ENCODE data around the gene CAMTA1. TPM values are rescaled to one million over a fixed set of nuclear protein-coding genes. Genes with fewer than 3 reads are reported as not detected.
A peak's percentile ranks its signal among the peaks of the same experiment; 100 is the strongest.

Gene CAMTA1
- total RNA-seq, 1 experiment from 2014 or later: 69.5 TPM

DNA sequence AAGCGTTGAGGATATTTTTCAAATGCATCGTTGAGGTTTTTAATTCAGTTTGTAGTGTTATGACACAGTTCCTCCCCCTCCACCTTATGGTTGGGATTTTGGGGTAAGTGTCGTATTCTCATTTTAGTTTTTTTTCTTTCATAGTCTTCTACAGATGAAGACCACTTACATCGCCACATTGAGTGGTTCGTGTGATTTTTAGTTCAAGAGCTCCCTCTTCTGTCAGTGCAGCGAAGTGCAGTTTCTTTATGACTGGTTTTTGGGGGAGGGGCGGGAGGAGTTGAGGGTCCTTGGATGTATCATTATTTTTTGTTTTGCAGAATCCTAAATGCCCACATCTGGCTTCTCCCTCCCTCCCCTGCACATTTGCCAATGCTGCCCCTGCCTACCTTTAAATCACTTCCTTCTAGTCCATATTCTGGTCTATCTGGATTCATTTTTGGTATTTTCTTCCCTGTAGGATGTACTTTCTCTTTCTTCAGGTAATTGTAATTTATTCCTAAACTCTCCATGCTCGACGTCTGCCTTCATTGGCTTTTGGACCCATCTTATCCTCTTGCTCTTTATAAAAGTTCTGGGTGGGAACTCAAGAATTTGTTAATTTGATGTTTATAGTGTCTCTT, 433.1 kb downstream of the CAMTA1 start:
- CTCF ChIA-PET: interaction anchor here (0.7 to 1.9 kb wide), 6 partner anchors 10 to 517 kb away, joined by 3 to 11 read pairs (median 4); partner anchors contain the start of gene DNAJC11
- TF ChIP-seq JUND (IDR thresholded peaks at IDR 0.05) (no peak), EZH2 (IDR thresholded peaks at IDR 0.05) (no peak), CBX3 (IDR thresholded peaks at IDR 0.05; ENCODE audit: low read depth) (peak; percentile 39; the same call in 1 of the 2 replicates), ZBTB33 (IDR thresholded peaks at IDR 0.05; ENCODE audit: extremely low read depth, insufficient replicate concordance, low read length) (no peak), SIN3A (IDR thresholded peaks at IDR 0.05; ENCODE audit: low read depth) (no peak), CEBPB (IDR thresholded peaks at IDR 0.05; ENCODE audit: low read depth) (no peak), TCF7L2 (IDR thresholded peaks at IDR 0.05; ENCODE audit: borderline replicate concordance, extremely low read depth, insufficient read depth, insufficient read length) (no peak), SRF (IDR thresholded peaks at IDR 0.05; ENCODE audit: low read depth) (no peak), ZNF274 (IDR thresholded peaks at IDR 0.05; ENCODE audit: low read depth, low read length) (no peak), CTCF (IDR thresholded peaks at IDR 0.05 in 2 of 3, conservative IDR thresholded peaks at IDR 0.05 in 1 of 3; ENCODE audit: borderline replicate concordance in 1 of 3, insufficient read depth in 1 of 3, low read depth in 2 of 3, low read length in 2 of 3) (peak; percentile 83 to 95 (median 90)), ELF1 (IDR thresholded peaks at IDR 0.05; ENCODE audit: borderline replicate concordance, low read depth) (no peak), EGR1 (IDR thresholded peaks at IDR 0.05; ENCODE audit: low read depth) (no peak), EZH2phosphoT487 (IDR thresholded peaks at IDR 0.05; ENCODE audit: borderline replicate concordance) (no peak), ZFX (IDR thresholded peaks at IDR 0.05) (no peak), FOSL1 (IDR thresholded peaks at IDR 0.05; ENCODE audit: low read depth) (no peak), POLR2A (IDR thresholded peaks at IDR 0.05; ENCODE audit: borderline replicate concordance, extremely low read depth, insufficient read depth, insufficient read length) (no peak), YY1 (IDR thresholded peaks at IDR 0.05; ENCODE audit: extremely low read depth, insufficient replicate concordance, low read depth, low read length) (no peak), RAD21 (IDR thresholded peaks at IDR 0.05; ENCODE audit: low read depth) (peak; percentile 93), SP1 (IDR thresholded peaks at IDR 0.05; ENCODE audit: low read depth) (no peak)
- TF ChIP-seq, protein P1, sequence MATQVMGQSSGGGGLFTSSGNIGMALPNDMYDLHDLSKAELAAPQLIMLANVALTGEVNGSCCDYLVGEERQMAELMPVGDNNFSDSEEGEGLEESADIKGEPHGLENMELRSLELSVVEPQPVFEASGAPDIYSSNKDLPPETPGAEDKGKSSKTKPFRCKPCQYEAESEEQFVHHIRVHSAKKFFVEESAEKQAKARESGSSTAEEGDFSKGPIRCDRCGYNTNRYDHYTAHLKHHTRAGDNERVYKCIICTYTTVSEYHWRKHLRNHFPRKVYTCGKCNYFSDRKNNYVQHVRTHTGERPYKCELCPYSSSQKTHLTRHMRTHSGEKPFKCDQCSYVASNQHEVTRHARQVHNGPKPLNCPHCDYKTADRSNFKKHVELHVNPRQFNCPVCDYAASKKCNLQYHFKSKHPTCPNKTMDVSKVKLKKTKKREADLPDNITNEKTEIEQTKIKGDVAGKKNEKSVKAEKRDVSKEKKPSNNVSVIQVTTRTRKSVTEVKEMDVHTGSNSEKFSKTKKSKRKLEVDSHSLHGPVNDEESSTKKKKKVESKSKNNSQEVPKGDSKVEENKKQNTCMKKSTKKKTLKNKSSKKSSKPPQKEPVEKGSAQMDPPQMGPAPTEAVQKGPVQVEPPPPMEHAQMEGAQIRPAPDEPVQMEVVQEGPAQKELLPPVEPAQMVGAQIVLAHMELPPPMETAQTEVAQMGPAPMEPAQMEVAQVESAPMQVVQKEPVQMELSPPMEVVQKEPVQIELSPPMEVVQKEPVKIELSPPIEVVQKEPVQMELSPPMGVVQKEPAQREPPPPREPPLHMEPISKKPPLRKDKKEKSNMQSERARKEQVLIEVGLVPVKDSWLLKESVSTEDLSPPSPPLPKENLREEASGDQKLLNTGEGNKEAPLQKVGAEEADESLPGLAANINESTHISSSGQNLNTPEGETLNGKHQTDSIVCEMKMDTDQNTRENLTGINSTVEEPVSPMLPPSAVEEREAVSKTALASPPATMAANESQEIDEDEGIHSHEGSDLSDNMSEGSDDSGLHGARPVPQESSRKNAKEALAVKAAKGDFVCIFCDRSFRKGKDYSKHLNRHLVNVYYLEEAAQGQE (IDR thresholded peaks at IDR 0.05; ENCODE audit: low read depth): no peak
- TF ChIP-seq, protein P2, sequence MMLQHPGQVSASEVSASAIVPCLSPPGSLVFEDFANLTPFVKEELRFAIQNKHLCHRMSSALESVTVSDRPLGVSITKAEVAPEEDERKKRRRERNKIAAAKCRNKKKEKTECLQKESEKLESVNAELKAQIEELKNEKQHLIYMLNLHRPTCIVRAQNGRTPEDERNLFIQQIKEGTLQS (IDR thresholded peaks at IDR 0.05): no peak

More for the DNA sequence above, 433.1 kb downstream of the CAMTA1 start:
- BruUV-seq (replicated peaks): no TSS peak
- no peaks in the 10 kb centered on the region for H3K27me3 ChIP-seq (ENCODE audit: insufficient read depth, low read length)
- H3K4me2 ChIP-seq (ENCODE audit: low read length): peak overlapping the region; percentile 45; the same call in 1 of the 2 replicates
- peaks cover 3 to 7% of the 10 kb centered on the region in 2 experiments; a peak in 2 of 4 replicates for H3K4me1 ChIP-seq (ENCODE audit: control insufficient read depth in 1 of 2, insufficient read depth in 2 of 2, low read length in 2 of 2)
- H3K79me2 ChIP-seq (ENCODE audit: insufficient read depth, low read length): no peaks in the 10 kb centered on the region
- no peaks in the 10 kb centered on the region for H3K9me3 ChIP-seq (ENCODE audit: control insufficient read depth in 1 of 2, insufficient read depth in 1 of 2, low read depth in 1 of 2, low read length in 2 of 2)
- peak; percentile 51 for DNase-seq (ENCODE audit: low read depth, low spot score)
- ChIA-PET RAD21 (ENCODE audit: low non-redundant PET in 1 of 2, low total read pairs in 2 of 2, uncharacterized antibody in 2 of 2, unreplicated experiment in 2 of 2) (interaction anchor here in 1 of 2 experiments (1.0 kb wide), 1 partner anchor 176 kb away, joined by 4 read pairs; no protein-coding TSS in a partner anchor), POLR2A (no interaction called here)
- peak overlapping the region; percentile 99 for H2AFZ ChIP-seq (ENCODE audit: low read depth, low read length, poor library complexity, severe bottlenecking)
- no peak overlapping the region for H3K27ac ChIP-seq (ENCODE audit: low read depth, low read length)
- H3K9ac ChIP-seq (ENCODE audit: low read length): no peak overlapping the region
- peak; percentile 74 for ATAC-seq
- no peaks in the 10 kb centered on the region for H4K20me1 ChIP-seq (ENCODE audit: insufficient read depth)
- H3K36me3 ChIP-seq (ENCODE audit: control insufficient read depth in 1 of 2, insufficient read depth in 2 of 2, low read length in 2 of 2): no peaks in the 10 kb centered on the region
- H3K9me2 ChIP-seq (ENCODE audit: insufficient read depth): no peaks in the 10 kb centered on the region
- intact Hi-C loops (cut with micrococcal nuclease): loop anchor here (1.0 to 10.0 kb wide), 6 partner anchors 324 to 854 kb away; no protein-coding TSS in a partner anchor
- H3K4me3 ChIP-seq (replicated peaks in 1 of 2; ENCODE audit: low read depth in 1 of 2, low read length in 2 of 2): no peak overlapping the region

Measured in HCT116 (cell line).